Effector CD8-positive, alpha-beta T cell (primary cell): ENCODE data around the gene ICE1.
"Not testable (repeated sequence)": the region's sequence is repeated elsewhere in the genome, so short reads cannot be mapped to it uniquely, and the experiment has no call there.

Experiments used
- DNase-seq: peaks from one replicate; lab custom pipeline; 2025; lab: John Stamatoyannopoulos, UW

The ICE1 gene

GRCh38 chr5:5490774-5491347 is 68.4 kb downstream of the ICE1 start:
- DNase-seq = no peak

- no peak for DNase-seq
Measured at GRCh38 chr5:5492087-5492933, 69.8 kb downstream of the ICE1 start.

- DNase-seq = not testable (repeated sequence)
Measured at GRCh38 chr5:5492934-5493271, 70.4 kb downstream of the ICE1 start.

- peak; percentile 75 for DNase-seq
Measured at GRCh38 chr5:5494489-5495402, 72.3 kb downstream of the ICE1 start.

- DNase-seq = no peak
Measured at GRCh38 chr5:5497152-5497788, 74.8 kb downstream of the ICE1 start.

GRCh38 chr5:5499442-5499841 is 77.0 kb downstream of the ICE1 start:
- DNase-seq = no peak

DNA sequence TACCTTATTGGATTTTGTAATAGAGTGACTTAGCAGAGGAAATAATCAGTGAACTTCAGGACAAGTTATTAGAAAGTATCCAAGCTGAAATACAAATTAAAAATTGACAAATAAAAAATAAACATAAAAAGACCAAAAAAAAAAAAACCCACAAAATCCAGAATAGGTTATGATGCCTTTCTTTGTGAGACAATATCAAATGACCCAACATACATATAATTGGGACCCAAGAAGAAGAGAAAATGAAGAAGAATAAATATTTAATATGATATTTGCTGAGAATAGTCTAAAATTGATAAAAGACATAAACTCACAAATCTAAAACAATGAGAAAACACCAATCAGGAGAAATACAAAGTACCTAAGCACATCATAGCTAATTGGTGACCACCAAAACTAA is 81.8 kb downstream of the ICE1 start:
- DNase-seq = no peak

DNA sequence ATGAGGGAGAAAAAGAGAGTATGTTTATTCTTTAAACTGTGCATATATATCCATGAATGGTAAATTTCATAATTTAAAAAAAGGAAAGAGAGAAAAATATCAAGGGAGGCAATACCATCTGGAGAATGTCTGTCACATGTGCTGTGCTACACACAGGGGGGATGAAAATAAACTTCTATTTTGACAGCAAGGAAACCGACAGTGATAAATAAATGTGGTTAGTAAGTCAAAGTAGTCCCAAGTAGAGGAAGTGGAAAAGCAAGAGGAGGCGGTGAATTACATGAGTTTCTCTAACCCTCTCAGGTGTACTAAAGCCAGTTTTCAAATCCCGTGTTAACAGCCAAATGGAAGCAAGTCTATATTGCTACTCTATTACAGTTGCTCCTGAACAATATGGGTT is 83.3 kb downstream of the ICE1 start:
- no peak for DNase-seq

GRCh38 chr5:5508391-5508790 is 85.9 kb downstream of the ICE1 start:
- DNase-seq = no peak

DNA sequence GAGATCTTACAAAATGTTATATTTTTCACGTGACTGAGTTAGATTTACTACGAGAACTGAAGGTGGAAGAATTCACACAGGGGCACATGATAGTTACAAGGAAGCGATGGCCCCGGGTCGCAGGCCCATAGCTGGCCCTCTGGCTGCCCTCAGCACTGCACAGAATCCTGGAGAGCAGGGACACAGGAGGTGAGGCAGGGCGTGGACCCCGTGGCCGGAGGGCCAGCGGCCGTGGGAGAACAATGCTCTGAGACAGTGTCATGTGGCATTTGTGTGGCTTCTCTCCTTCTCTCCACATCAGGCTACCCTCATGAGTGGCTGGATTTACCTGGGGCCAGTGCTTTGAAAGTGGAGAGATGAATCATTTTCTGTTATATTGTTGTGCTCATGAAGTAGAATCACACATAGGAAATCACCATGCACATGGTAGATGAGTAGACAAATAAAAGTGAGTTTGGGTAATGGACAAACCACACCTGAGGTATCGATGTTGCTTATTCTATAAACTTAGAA is 89.5 kb downstream of the ICE1 start:
- no peak for DNase-seq

DNA sequence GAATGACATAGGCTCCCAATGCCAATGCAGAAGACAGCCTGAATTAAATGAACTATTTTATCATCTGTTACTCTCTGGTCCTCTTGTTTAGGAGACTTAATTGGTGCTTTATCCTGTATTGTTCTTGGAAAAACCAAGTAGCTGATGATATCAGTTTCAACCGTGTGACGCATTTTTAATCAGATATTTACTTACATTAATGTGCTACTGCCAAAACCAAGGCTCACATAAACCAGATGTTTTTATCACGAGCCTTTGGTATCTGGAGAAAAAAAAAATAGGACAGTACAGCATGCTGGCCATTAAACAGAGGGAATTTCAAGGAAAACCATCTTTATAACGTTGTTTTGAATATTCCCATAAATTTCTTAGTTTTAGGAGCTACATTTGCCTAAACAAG is 90.1 kb downstream of the ICE1 start:
- DNase-seq = no peak

DNA sequence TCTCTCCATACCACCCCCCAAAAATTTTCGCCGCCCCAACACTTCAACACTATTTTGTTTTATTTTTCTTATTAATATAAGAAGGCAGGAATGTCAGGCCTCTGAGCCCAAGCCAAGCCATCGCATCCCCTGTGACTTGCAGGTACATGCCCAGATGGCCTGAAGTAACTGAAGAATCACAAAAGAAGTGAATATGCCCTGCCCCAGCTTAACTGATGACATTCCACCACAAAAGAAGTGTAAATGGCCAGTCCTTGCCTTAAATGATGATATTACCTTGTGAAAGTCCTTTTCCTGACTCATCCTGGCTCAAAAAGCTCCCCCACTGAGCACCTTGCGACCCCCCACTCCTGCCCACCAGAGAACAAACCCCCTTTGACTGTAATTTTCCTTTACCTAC is 98.1 kb downstream of the ICE1 start:
- not testable (repeated sequence) for DNase-seq

- no peak for DNase-seq
Measured at GRCh38 chr5:5521029-5521428, 98.6 kb downstream of the ICE1 start.

DNA sequence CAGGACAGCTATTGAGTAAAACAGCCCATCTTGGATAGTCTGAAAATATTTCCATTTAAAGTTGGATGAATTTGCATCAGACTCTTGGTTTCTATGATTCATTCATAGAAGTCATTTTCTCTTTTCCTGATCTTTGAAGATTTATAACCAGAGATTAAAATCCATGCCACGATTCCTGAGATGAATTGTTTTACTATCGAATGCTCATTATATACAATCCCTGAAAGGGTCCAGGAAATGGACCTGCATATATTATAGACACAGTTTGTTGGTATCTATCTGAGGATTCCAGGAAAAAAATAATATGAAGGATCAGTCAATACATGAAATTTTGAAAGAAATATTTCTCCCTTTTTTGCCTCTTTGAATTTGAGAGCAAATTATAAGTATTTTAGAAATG is 99.0 kb downstream of the ICE1 start:
- DNase-seq = no peak

DNA sequence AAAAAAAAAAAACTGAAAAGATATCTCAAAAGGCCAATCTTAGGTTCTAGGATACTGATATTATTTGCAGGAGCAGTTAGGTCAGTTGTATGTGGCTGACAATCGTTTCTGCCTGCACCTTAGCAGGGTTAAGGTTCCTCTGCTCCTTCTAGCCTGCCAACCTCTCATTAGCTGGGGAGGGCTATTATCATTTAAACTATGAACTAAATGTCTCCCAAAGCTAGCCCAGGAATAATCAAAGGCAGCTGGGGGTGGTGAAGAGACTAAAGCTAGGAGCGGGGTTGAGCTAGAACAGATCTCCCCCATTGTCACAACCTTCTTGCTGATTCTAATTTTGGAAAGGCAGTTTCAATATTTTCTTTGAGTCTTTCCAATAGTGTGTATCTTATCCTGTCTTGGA is 99.9 kb downstream of the ICE1 start:
- no peak for DNase-seq

DNA sequence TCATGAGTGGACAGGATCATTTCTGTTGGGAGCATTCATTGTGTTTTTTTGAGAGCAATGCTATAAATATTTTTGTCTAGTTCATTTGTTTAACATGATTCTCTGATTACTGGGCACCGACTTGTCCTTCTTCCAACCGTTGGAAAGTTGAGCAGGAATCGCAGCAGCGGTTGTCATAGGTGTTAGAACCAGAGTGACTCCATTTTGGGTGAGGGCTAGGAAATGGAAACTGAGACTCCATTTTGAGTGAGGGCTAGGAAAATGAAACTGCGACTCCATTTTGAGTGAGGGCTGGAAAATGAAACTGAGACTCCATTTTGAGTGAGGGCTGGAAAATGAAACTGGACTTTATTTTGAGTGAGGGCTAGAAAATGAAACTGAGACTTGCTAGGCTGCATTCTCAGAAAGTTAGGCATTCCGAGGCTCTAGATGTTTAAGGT is 100.6 kb downstream of the ICE1 start:
- no peak for DNase-seq

DNA sequence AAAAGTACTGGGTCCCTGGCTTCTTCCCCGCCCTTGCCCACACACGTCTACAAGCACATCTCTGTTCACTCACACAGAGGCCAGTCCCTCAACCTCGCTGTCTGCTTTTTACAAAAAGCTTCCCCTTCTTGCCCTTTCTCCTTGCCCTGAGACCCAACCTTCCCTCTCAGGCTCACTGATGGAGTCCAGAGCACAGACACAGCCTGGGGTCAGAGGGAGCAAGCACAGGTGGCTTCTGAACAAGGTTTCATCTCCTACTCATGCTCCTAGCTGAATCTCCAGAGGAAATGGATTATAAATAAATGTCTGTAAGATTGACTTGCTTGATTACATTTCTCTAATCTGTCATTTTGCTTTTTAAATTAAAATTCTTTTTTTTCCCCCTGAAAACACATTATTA is 101.8 kb downstream of the ICE1 start:
- DNase-seq = no peak

DNA sequence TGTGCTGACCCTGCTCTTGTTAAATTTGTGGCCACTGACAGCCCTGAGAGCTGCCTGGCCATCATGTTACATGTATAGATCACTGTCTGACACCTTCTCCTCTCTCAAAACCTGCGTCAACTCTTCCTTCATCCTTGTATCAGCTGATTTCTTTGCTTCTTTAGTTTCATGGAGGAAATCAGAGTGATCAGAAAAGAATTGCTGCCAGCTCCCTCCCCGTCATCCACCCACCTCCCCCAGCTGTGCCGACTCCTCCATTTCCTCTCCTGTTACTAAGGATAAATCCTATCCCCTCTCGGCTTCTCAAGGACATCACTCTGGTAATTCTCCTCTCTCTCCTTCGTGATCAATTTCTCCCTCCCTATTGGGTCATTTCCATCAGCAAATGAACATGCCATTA is 108.9 kb downstream of the ICE1 start:
- no peak for DNase-seq

DNA sequence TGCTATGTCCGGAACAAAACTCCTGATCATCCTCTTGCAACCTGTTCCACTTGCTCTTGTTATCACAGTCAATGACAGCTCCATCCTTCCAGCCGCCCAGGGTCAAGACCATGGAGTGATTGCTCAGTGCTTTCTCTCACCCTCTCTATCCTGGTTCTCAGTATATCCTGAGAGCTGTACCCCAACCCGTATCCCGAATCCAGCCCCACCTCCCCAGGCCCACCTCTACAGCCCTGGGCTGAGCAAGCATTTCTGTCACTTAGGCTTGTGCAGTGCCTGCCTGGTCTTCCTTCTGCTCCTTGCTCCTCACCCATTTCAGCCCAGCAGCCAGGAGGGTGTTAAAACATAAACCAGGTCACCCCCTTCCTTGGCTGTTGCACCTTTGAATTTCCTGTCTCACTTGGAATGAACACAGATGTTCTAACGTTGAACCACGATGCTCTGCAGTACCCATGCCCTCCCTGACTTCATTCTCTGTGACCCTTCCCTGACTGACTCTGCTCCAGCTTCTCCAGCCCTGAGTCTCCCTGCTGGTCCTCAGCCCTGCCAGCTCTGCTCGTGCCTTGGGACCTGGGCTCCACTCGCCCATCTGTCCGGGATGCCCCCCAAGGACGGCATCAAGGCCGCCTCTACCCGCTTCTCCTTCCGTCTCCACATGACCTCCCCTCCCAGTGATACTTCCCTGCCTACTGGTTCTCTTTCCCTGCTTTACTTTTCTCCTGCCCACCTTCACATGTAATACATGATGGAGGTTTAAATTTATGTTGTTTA is 110.0 kb downstream of the ICE1 start:
- no peak for DNase-seq

DNA sequence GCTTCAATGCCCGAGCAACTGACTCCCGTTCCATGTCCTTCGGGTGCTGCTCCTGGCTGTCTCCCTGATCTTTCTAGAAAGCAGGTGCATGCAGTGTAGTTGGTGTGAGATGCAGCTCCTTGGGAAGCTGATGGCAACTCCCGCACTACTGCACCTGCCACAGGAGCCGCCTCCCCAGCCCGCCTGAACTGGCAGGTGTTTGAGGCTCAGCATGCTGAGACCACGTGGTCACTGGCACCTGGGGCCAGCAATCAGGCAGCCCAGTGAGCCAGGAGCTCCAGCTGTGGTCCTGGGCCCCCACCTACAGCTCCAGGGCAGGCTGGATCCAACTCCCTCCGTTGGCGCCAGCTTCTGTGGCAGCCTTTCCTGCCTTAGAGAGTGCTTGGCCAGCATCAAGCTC is 111.5 kb downstream of the ICE1 start:
- DNase-seq = no peak

- no peak for DNase-seq
Measured at GRCh38 chr5:5534333-5534732, 111.9 kb downstream of the ICE1 start.
